SK-N-MC (cell line): ENCODE results near the gene HAGHL.
"Not testable (repeated sequence)": the region's sequence is repeated elsewhere in the genome, so short reads cannot be mapped to it uniquely, and the experiment has no call there.

ENCODE experiments used
- EZH2 ChIP-seq: fragments of 200-600 bp; sonication (generic); IDR thresholded peaks from one replicate; pipeline ENCODE4 v1.6.1; 2017; ENCODE audit warnings: antibody characterized with exemption
- FOXP2 ChIP-seq: optimal IDR thresholded peaks from 2 replicates; pipeline ENCODE3; 2011; ENCODE audit warnings: mild to moderate bottlenecking, moderate library complexity; ENCODE audit not compliant: insufficient read depth; ENCODE audit errors: extremely low read length, control extremely low read depth
- POLR2AphosphoS5 ChIP-seq: IDR thresholded peaks from 2 replicates; pipeline ENCODE4 v1.6.1; 2012; ENCODE audit warnings: mild to moderate bottlenecking, low read depth, low read length, borderline replicate concordance

DNA sequence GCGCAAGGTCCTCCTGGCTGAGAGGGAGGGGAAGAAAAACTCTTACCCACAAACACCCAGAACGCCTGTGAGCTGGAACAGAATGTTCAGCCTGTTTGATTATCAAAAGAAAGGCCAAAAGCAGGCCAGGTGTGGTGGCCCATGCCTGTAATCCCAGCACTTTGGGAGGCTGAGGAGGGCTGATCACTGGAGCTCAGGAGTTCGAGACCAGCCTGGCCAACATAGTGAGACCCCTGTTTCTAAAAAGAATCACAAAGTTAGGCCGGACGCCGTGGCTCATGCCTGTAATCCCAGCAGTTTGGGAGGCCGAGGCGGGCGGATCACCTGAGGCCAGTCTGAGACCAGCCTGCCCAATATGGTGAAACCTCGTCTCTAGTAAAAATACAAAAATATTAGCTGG lies 49.4 kb downstream of the HAGHL start:
- TF ChIP-seq EZH2, POLR2AphosphoS5, FOXP2: not testable (repeated sequence)
